Measurements from ENCODE around the gene TFDP2.
"Not testable (repeated sequence)": the region's sequence is repeated elsewhere in the genome, so short reads cannot be mapped to it uniquely, and the experiment has no call there.

TFDP2 gene

GRCh38 chr3:141955175-141955574, 194.2 kb downstream of the TFDP2 start:
- DNase-seq, result no peak

- DNase-seq, result no peak
Measured at GRCh38 chr3:141952611-141953010, 196.7 kb downstream of the TFDP2 start.

- no peak for DNase-seq
Measured at GRCh38 chr3:141950572-141951493, 198.5 kb downstream of the TFDP2 start.

GRCh38 chr3:141949972-141950371, 199.4 kb downstream of the TFDP2 start:
- DNase-seq, result no peak

- no peak for DNase-seq
Measured at GRCh38 chr3:141949399-141949798, 199.9 kb downstream of the TFDP2 start.

- DNase-seq, result no peak
Measured at GRCh38 chr3:141945726-141946485, 203.4 kb downstream of the TFDP2 start.

GRCh38 chr3:141942006-141942405, 207.3 kb downstream of the TFDP2 start:
- DNase-seq, result no peak

GRCh38 chr3:141941093-141941492, 208.3 kb downstream of the TFDP2 start:
- no peak for DNase-seq

GRCh38 chr3:141940194-141940776, 209.1 kb downstream of the TFDP2 start:
- DNase-seq, result peak; percentile 84

GRCh38 chr3:141939759-141940158, 209.6 kb downstream of the TFDP2 start:
- DNase-seq, result no peak

- peak; percentile 81 for DNase-seq
Measured at GRCh38 chr3:141938011-141938500, 211.3 kb downstream of the TFDP2 start.

GRCh38 chr3:141934354-141934753, 215.0 kb downstream of the TFDP2 start:
- no peak for DNase-seq

GRCh38 chr3:141933421-141934300, 215.7 kb downstream of the TFDP2 start:
- peak; percentile 20 for DNase-seq

GRCh38 chr3:141930801-141931200, 218.5 kb downstream of the TFDP2 start:
- DNase-seq, result no peak

GRCh38 chr3:141929341-141929995, 219.9 kb downstream of the TFDP2 start:
- DNase-seq, result no peak

GRCh38 chr3:141928631-141929270, 220.6 kb downstream of the TFDP2 start:
- no peak for DNase-seq

- no peak for DNase-seq
Measured at GRCh38 chr3:141926929-141927328, 222.4 kb downstream of the TFDP2 start.

- DNase-seq, result not testable (repeated sequence)
Measured at GRCh38 chr3:141925677-141926076, 223.7 kb downstream of the TFDP2 start.

GRCh38 chr3:141921316-141921715, 228.0 kb downstream of the TFDP2 start:
- DNase-seq, result no peak

GRCh38 chr3:141920701-141921100, 228.6 kb downstream of the TFDP2 start:
- DNase-seq, result peak; percentile 44

- no peak for DNase-seq
Measured at GRCh38 chr3:141915766-141916165, 233.6 kb downstream of the TFDP2 start.
